GM21515 (cell line): ENCODE results near the gene TM7SF2.
"Not testable (repeated sequence)": the region's sequence is repeated elsewhere in the genome, so short reads cannot be mapped to it uniquely, and the experiment has no call there.

Source experiments
- ATAC-seq: cut with Tn5 transposase; IDR thresholded peaks from one replicate; pipeline ENCODE4 v1.9.1; 2021; ENCODE audit not compliant: unreplicated experiment

Gene TM7SF2

DNA sequence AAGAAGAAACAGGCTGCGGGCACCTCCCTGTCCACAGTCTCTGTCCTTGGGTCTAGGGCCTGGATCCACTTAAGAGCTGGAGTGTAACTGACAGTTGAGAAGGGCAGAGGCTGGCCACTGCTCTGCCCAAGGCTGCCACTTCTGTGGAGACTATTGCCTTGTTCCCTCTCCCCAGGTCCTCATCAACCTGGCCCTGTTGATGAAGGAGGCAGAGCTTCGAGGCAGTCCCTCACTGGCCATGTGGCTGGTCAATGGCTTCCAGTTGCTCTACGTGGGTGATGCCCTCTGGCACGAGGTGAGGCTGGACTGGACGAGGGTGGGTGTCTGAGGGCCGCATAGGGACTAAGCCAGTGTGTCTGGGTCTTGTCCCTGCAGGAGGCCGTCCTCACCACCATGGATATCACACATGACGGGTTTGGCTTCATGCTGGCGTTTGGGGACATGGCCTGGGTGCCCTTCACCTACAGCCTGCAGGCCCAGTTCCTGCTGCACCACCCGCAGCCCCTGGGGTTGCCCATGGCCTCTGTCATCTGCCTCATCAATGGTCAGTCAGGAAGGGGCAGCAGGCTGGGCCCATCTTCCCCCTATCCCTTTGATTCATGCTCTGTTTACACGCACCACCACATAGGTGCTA is 3.0 kb downstream of the TM7SF2 start:
- no peak for ATAC-seq

DNA sequence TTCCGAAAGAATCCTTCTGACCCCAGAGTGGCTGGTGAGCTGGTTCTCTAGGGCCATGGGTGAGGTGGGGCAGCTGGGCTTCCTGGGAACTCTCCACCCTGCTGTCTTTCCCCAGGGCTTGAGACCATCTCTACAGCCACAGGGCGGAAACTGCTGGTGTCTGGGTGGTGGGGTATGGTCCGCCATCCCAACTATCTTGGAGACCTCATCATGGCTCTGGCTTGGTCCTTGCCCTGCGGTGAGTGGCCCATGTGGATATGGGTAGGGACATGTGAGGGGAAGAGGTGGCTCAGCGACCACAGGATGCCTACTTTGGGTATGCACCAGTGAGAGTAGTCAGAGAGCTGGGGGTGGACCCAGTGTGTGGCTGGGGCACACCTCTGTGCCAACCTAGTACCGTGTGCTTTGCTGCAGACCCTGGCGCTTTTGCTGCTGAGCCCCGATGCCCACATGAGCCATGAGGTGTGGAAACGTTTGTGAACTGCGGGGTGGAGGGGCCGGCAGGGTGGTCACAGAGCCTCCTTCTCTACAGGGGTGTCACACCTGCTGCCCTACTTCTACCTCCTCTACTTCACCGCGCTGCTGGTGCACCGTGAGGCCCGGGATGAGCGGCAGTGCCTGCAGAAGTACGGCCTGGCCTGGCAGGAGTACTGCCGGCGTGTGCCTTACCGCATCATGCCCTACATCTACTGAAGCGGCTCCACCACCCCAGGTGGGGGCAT is 3.9 kb downstream of the TM7SF2 start:
- no peak for ATAC-seq

DNA sequence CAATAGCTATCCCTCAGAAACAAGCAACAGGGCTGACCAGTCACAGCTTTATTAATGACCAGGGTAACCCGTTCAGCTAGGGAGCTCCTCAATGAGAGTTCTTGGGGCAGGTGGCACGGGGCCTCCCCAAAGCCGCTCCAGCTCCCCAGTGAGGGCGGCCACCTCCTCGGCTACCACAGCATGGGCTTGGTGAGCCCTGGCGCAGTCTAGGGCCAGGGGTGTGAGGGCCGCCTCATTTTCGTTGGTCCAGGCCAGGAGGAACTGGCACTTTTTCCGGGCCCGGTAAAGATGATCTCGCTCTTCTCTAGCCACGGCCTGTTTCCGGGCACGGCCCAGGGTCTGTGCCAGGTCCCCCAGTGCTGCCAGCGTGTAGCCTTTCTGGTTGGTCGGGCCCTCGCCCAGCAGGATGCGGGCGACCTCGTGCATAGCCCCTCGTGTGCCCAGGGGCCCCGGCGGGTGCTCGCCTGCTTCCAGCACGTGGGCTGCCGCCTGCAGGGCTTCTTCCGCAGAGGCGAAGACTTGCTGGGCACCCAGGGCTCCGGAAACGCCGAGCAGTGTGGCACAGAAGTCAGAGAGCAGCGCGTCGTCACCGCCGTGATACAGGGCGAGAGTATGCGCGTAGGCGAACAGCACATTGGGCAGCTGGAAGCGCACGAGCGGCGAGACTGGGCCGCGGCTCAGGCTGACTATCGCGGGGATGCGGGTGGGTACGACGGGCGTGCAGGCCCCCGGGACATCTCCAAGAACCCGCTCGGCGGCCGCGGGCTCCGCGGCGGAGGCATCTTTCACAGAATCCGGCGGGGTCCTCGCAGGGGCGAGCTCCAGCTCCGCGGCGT is 4.9 kb downstream of the TM7SF2 start:
- no peak for ATAC-seq

DNA sequence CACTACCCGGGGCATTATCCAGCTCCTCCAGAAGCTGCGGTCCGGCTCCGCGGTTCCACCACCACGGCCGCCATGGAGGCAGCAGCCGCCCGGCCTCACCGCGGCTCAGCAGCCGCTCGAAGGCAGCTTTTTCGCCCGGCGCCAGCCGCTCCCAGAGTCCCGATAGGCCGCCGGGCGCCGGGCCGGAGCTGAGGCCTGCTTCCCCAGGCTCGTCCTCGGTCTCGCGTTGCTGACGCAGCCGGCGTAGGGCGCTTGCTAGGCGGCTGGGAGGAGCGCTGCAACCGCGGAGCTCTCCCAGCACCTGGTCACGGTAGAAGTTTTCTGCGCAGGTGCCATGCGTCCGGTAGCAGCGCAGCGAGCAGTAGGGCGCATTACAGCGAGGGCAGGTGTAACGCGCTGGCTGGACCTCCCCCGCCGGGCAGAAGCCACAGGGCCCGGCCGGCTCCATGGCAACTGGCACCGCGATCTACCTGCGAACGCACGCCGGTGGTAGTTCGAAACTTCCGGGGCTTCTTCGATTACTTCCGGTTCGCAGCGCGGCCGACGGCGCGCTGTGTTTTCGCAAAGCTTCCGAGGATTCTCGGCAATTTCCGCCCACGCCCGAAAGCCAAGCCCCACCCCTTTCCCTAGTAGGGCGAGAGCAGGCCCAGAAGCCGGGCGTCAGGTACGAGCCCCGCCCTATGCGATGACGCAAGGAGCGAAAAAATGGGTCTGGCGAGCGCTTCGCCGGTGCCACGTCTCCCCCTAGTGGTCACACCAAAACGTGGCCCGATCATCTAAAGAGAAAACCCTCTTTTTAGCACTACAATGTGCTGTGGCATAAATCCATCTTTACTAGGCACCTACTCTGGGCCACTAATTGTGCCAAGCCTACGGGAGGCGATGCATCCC is 5.8 kb downstream of the TM7SF2 start, which contains the start of gene ZNHIT2:
Gene ZNHIT2, minus strand, starts transcription at position 496 of the 891 bp plus-strand sequence. Its CDS starts 48 bp downstream, at position 448.
- peak; percentile 53 for ATAC-seq

DNA sequence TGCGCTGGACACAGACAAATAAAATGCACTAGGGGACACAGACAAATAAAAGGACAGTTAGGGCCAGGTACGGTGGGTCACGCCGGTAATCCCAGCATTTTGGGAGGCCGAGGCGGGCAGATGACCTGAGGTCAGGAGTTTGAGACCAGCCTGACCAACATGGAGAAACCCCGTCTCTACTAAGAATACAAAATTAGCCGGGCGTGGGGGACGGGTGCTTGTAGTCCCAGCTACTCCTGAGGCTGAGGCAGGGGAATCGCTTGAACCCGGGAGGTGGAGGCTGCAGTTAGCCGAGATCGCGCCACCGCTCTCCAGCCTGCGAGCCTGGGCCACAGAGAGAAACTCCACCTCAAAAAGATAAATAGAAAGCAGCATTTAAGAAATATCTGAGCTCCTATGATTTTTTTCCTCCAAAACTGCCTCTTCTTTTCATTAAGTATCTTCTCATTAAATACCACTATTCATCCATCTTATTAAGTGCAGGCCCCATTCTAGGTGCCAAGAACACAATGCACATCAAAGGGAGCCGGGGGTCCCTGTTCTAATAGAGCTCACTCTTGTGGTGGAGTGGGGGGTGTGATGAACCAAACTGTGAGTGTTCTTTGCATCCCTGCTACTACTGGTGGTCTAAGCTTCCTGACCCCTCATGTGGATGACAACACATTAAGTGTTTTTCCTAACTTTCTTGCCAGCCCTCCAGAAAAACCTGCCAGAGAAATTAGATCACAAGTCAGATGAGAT is 6.6 kb downstream of the TM7SF2 start:
- no peak for ATAC-seq

DNA sequence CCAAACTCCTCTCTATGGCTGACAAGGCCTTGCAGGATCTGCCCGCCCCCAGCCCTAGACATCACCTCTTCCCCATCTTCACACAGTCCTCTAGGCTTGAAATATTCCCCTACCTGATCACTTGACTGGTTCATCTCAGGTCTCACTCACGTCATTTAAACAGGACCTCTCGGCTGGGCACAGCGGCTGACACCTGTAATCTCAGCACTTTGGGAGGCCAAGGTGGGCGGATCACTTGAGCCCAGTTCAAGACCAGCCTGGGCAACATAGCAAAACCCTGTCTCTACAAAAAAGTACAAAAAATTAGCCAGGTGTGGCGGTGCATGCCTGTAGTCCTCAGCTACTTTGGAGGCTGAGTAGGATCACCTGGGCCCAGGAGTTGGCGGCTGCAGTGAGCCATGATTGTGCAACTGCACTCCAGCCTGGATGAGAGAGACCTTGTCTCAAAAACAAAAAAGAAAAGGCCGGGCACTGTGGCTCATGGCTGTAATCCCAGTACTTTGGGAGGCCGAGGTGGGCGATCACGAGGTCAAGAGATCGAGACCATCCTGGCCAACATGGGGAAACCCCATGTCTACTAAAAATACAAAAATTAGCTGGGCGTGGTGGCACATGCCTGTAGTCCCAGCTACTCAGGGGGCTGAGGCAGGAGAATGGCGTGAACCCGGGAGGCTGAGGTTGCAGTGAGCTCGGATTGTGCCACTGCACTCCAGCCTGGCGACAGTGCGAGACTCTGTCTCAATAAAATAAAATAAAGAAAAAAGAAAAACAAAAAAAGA is 7.4 kb downstream of the TM7SF2 start:
- not testable (repeated sequence) for ATAC-seq

DNA sequence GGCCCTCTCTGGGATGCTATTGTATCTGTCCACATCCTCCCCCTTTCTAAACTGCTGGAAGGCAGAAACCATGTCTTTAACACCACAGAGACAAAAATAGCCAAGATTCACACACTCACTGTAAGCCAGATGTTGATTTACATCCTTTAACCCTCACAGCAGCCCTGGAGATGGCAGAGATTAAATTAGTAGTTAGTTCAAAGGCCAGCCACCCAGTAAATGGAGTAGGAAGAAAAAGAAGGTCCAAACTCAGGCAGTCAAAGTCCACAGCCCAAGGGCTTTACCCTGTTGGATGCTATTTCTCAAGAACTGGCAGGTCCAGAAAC is 8.0 kb downstream of the TM7SF2 start:
- ATAC-seq: no peak

DNA sequence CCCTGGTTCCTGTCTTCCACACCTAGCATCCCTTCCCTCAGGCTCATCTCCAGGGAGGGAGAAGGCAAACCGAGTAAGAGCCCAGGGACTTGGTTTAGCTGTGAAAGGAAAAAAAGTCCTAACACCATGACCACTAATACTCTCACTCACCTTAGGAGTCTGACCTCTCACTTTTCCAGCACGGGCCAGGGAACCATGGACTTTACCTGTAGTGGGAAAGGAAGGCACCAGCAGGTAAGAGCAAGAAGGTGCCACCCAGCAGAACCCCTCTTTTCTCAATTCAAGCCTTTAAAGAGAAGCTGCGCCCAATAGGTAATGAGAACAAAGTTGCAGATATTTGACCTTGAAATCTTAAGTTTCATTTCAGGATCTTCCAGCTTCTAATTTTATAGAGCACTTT is 9.2 kb downstream of the TM7SF2 start:
- no peak for ATAC-seq

DNA sequence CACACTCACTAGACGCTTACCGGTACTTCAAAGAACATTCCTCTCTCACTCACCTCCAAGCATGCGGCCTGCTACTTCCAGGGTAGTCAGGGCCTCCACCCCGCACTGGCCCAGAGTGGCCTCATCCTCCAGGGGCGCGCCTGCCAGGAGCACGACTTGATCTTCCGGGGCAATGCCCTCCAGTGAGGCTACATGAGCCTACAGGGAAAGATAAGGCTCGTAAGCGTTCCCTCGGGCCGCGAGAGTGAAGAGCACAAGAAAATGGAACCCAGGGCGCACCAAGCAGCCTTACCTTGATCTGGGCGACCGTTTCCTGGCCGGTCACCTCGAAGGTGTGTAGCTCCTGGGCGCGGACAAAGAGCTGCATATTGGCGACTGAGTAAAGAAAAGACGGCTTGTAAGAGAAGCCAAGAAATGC is 9.8 kb downstream of the TM7SF2 start:
- ATAC-seq: no peak

DNA sequence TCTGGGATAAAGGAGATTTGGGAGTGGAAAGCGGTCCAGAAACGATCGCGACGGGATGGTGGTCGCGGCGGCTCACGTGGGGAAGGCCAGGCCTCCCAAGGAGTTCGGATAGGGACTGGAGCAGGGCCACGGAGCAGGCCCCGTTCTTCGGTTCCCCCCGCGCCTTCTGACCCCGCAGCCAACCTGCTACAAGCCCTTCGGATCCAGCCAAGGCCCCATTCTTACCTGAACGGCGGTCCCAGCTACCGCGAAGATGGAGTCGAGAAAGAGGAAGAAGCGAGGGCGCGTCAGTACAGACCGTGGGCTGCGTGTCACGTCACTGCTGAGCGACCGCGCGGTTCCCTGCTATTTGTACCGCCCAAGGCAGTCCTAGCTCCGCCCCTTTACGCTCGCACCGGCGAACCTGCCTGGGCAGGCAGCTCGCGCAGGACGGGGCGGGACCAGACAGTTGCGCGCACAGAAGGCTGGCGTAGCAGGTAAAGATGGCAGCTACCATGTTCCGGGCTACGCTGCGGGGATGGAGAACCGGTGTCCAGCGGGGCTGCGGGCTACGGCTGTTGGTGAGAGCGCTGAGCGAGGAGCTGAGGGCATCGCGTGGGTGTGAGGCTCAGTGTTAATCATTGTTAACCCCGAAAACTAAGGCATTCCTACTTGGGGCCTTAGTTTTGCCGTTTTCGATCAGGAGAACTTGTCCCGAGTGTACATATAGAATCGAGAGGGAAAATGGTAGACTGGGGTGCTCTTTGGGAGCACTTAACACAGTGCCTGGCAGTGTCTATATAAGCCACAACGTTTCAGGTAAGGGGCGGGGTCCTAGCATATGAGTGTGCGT is 10.4 kb downstream of the TM7SF2 start, which contains the start of the genes FAU and MRPL49:
Gene FAU, minus strand, starts transcription at position 270 of the 832 bp plus-strand sequence. CDS start 321 bp downstream, outside the sequence.
Gene MRPL49, plus strand, starts transcription at position 457 of the 832 bp plus-strand sequence. Its CDS starts 26 bp downstream, at position 483.
- peak; percentile 59 for ATAC-seq

DNA sequence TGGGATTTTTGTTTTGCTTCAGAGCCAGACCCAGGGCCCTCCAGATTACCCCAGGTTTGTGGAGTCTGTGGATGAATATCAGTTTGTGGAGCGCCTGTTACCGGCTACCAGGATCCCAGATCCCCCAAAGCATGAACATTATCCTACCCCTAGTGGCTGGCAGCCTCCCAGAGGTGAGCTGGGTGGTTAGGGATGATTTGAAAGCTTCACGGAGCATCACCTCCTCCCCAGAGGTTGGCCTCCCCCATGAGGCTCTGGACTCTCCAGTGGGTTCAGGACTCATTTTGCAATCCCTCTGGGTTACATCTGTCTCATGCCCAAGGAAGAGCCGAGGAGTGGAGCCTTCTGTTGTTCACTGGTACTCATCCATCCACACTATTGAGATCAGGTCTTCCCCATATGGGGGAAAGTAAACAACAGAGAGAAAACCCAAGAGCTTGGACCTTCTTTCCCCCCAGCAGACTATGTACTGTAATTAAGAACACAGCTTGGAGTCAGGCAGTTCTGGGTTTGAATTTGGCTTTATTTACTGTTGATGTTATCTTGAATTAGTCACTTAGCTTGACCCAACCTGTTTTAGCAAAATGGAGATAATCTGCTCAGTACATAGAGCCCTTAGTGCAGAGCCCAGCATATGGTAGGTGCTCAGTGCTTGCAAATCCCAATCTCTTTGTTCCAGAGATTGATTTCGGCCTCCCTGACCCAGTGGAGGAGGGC is 13.0 kb downstream of the TM7SF2 start:
- ATAC-seq: no peak

DNA sequence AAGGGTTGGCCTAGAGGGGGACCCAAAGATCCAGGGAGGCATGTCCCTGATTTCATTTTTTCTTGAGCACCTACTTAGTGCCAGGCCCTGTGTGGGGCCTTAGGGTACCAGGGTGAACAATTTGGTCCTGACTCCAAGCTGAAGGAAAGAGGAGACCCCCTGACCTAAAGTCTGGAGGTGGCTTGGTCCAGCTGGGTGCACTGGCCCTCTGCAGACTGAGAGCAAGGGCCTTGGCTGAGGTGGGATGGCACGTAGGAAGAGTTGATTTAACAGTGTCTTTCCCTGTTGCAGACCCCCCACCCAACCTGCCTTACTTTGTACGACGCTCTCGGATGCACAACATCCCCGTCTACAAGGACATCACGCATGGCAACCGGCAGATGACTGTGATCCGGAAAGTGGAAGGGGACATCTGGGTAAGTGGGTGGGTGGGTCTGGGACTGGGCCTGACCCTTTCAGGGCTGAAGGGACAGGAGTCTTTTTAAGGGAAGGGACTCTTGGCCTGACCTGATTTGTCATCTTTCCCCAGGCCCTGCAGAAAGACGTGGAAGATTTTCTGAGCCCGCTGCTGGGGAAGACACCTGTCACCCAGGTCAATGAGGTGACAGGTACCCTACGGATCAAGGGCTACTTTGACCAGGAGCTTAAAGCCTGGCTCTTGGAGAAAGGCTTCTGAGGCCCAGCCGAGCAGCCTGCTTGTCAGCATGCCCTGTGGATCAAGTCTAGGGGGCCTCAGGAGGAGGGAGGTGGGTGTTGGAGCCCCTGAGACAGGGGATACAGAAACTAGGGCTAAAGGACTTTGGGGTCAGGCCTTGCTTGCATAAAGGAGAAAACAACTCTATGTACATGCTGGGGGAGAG is 13.8 kb downstream of the TM7SF2 start:
- no peak for ATAC-seq

DNA sequence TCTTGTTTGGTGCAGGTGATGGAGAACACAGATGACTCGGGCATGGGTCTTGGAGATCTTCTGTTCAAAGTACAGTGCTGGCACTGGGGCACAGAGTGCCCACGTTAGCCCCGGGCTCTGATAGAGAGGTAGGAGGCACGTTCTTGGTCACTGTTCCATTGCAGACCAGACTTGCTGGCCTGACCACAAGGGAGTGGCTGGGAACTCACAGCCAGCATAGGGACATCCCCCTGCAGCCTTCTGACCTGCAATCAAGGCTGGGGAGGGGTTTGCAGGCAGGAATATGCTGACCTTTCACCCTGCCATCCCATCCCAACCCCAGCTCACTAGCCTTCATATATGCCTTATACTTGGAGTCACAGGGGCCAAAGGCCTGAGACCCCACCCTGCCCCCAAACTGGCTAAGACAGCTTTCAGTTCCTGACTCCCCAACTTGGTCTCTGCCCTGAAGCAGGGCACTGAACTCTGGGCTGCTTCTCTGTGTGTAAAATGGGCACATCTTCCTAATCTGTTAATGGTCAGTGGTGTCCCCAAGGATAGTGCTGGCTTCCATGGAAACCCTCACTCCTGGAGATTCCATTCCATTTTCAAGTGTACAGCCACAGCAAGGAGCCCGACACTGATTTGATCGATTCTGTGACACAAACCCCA is 15.1 kb downstream of the TM7SF2 start:
- ATAC-seq: no peak

DNA sequence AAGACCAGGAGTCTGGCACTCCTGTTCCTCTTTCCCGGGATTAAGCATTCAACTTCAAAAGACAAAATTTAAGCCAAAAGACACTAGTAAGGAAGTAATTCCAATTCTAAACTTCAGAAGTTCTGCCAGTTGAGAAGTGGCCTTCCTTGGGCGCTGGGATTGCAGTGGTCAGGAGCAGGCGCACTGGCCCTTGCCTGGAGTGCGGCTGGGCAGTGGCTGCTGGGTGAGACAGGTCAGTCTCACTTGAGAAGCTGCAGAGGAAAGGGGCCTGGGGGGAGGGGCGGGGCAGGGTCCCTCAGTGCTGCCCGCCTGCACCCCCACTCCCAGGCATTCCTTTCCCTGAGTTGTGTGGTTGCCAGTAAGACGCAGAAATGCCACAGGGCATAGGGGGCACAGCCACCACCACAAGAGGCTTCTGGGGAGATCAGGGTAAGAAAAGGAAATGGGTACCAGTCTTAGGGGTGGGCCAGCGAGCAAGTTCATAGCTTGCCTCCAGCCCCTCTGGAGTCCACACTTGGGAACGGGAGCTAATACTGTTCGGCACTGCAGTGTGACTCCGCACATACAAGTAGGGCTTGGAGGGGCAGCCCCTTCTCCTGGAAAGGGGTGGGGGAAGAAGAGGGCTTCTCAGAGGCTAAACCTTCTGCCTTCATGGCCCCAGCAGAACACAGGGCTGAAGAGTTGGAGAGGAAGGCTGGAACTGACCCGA is 16.0 kb downstream of the TM7SF2 start:
- ATAC-seq: no peak
